ENCODE data around the gene TGFBI. TPM values are rescaled to one million over a fixed set of nuclear protein-coding genes. Genes with fewer than 3 reads are reported as not detected.

Gene TGFBI
- total and polyA plus RNA-seq, 12 donors = 26.8 to 200 (median 104) TPM

DNA sequence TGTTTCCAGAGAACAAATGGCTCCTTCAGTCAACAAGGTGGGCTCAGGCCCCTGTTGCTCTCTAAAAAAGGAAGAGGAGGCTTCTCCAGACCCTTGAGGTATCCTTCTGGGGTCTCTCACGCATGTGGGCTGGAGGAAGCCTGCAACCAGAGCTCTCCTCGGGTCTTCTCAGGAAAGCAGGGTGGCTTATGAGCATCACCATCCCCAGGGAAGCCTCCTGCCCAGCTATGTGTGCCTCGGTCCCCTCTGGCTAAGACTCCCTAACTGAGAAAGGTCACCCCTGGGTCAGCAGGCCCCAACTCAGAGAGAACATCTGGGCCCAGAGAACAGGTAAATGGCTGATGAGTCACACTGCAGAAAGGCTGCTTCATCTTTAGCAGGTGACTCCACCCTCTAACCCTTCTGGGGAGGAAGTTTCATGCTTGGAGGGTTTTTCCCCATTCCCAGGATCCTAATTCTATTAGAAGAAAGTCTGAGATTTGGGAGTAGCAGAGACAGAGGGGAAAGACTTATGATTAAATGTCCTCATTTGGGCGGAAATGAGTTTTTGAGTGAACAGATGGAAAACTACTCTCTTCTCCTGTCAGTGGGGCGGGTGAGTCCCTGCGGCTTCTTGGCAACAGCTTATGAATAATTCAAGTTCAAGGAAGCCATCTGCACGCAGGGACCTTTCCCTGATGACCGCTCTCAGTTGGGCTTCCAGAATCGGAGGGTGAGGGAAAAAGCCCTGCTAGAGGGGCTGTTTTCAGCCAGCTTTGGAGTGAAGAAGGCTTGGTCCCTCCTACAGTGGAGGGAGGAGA is 41.9 kb downstream of the TGFBI start:
- Histone ChIP-seq H3K36me3 (replicated peaks in 1 of 2) (no peaks in the 10 kb centered on the region), H3K4me3 (no peak overlapping the region), H3K27ac (no peak overlapping the region), H3K9me3 (replicated peaks in 1 of 3) (no peaks in the 10 kb centered on the region), H3K4me1 (replicated peaks in 1 of 2) (no peaks in the 10 kb centered on the region), H3K27me3 (no peaks in the 10 kb centered on the region)
- WGBS, 4 donors = 78 to 82% (median 80%) methylated on average over 6 to 9 of the region's 9 CpGs
- TF ChIP-seq, protein P1, sequence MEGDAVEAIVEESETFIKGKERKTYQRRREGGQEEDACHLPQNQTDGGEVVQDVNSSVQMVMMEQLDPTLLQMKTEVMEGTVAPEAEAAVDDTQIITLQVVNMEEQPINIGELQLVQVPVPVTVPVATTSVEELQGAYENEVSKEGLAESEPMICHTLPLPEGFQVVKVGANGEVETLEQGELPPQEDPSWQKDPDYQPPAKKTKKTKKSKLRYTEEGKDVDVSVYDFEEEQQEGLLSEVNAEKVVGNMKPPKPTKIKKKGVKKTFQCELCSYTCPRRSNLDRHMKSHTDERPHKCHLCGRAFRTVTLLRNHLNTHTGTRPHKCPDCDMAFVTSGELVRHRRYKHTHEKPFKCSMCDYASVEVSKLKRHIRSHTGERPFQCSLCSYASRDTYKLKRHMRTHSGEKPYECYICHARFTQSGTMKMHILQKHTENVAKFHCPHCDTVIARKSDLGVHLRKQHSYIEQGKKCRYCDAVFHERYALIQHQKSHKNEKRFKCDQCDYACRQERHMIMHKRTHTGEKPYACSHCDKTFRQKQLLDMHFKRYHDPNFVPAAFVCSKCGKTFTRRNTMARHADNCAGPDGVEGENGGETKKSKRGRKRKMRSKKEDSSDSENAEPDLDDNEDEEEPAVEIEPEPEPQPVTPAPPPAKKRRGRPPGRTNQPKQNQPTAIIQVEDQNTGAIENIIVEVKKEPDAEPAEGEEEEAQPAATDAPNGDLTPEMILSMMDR (IDR thresholded peaks at IDR 0.05) = no peak
- no peak for TF ChIP-seq POLR2A (IDR thresholded peaks at IDR 0.05)
- DNase-seq = peak in 2 of 7 donors; percentile 8 to 48
- intact Hi-C loops (cut with DNase I) = no loop called here

DNA sequence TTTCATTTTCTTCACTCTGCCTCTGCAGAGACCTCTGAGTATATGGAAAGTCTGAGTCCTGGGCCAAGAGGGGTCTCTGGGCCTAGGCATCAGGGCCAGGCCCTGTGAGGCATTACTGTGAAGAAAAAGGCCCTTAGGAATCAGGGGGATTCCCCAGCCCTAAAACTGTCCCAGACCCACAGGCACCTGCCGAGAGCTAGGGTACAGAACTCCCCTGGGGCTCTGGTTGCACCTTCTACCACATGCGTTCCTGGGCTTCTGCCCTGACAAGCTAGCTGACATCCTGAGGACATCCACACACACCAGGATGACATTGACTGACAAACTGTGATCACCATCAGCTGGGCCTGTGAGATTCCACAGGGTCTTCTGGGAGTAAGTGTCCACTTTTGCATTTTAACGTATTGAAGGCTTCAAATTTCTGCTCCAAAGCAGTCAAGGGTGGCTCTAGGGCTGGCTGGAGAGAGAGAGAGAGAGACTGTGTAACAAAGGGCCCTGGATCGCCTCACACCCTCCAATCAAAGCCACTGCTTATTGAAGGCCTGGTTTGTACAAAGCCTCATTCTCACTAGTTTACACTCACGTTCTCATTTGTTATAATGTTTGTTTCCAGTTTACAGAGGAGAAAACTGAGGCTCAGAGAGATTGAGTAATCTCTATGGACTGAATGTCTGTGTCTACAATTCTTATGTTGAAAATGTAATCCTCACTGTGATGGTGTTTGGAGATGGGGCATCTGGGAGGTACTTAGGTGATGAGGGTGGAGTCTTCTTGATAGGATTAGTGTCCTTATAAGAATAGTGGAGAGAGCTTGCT is 45.1 kb downstream of the TGFBI start:
- Histone ChIP-seq H3K27me3 (no peaks in the 10 kb centered on the region), H3K27ac (no peak overlapping the region), H3K4me1 (replicated peaks in 1 of 2) (no peaks in the 10 kb centered on the region), H3K9me3 (replicated peaks in 1 of 3) (no peaks in the 10 kb centered on the region), H3K4me3 (no peak overlapping the region), H3K36me3 (replicated peaks in 1 of 2) (no peaks in the 10 kb centered on the region)
- no peak for TF ChIP-seq POLR2A (IDR thresholded peaks at IDR 0.05)
- peak in 1 of 7 donors; percentile 43 for DNase-seq
- intact Hi-C loops (cut with DNase I) = no loop called here
- WGBS, 4 donors = 90 to 96% (median 93%) methylated on average over 3 to 5 of the region's 5 CpGs

DNA sequence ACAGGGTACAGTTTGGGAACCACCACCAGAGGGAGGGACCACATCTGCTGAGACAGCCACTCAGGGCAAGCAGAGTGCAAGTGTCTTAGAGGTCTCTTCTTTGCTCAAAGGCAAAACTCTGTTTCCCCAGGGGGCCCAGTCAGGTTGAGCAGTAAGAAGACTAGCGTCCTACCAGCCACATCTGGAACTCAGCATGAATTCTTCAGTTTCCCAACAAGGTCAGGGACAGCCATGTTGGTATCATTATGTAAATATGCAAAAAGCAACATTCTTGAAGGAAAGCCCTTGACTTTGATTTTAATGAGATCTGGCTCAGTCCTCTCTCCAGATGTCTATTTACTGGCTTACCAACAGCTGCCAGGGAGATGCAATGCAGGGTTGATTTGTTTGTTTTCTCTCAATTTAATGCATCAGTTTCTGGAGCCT is 46.7 kb downstream of the TGFBI start:
- DNase-seq = no peak
- H3K27me3 ChIP-seq = no peaks in the 10 kb centered on the region
- WGBS, 4 donors = 33 to 84% (median 65%) methylated on average over 1 of the region's 1 CpG
- no peak overlapping the region for H3K27ac ChIP-seq
- H3K9me3 ChIP-seq (replicated peaks in 1 of 3) = no peaks in the 10 kb centered on the region
- intact Hi-C loops (cut with DNase I) = no loop called here
- H3K4me1 ChIP-seq (replicated peaks in 1 of 2) = no peaks in the 10 kb centered on the region
- TF ChIP-seq, protein P1 (IDR thresholded peaks at IDR 0.05) = no peak
- TF ChIP-seq POLR2A (IDR thresholded peaks at IDR 0.05) = no peak
- H3K36me3 ChIP-seq (replicated peaks in 1 of 2) = no peaks in the 10 kb centered on the region
- H3K4me3 ChIP-seq = no peak overlapping the region

DNA sequence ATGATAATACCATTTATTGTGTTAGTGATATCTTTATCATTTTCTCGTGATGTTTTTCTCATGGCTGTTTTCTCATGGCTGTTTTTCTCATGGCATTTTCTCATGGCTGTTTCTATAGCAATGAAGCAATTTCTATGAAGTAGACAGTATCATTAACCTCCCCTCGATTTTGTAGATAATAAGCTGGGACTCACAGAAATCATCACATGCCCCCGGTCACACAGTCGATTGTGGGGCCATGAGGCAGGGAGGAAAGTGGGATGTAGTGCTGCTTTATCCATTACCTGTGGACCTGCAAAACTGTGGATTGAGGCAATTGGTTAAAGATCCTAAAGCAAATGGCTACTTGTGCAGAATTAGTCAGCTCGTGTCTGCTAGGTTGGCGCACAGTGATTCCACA is 47.3 kb downstream of the TGFBI start:
- Histone ChIP-seq H3K36me3 (replicated peaks in 1 of 2) (no peaks in the 10 kb centered on the region), H3K27me3 (no peaks in the 10 kb centered on the region), H3K4me1 (replicated peaks in 1 of 2) (no peaks in the 10 kb centered on the region), H3K27ac (no peak overlapping the region), H3K9me3 (replicated peaks in 1 of 3) (no peaks in the 10 kb centered on the region), H3K4me3 (no peak overlapping the region)
- peak in 1 of 7 donors; percentile 10 for DNase-seq
- TF ChIP-seq, protein P1 (IDR thresholded peaks at IDR 0.05) = no peak
- TF ChIP-seq POLR2A (IDR thresholded peaks at IDR 0.05) = no peak
- WGBS, 4 donors = 69 to 79% (median 75%) methylated on average over 6 of the region's 6 CpGs
- intact Hi-C loops (cut with DNase I) = no loop called here

Data from adrenal gland (tissue), 12 donors.